ENCODE measurements around the gene CWC22.

Gene CWC22

GRCh38 chr2:180033993-180034894, 27.1 kb upstream of the CWC22 start:
- TF ChIP-seq POLR2AphosphoS5 (IDR thresholded peaks at IDR 0.05; ENCODE audit: low read depth, low read length) (no peak), SIN3A (IDR thresholded peaks at IDR 0.05; ENCODE audit: borderline replicate concordance, insufficient read depth, low read length) (no peak), FOXP2 (optimal IDR thresholded peaks at IDR 0.05; ENCODE audit: borderline replicate concordance, extremely low read depth, extremely low read length, insufficient read depth) (no peak), TAF1 (IDR thresholded peaks at IDR 0.05; ENCODE audit: borderline replicate concordance, insufficient read depth, low read length) (no peak), REST (IDR thresholded peaks at IDR 0.05; ENCODE audit: insufficient read depth in 1 of 2, low read depth in 2 of 2, low read length in 2 of 2) (no peak)

GRCh38 chr2:180029575-180029974, 22.5 kb upstream of the CWC22 start:
- no peak for TF ChIP-seq SIN3A (IDR thresholded peaks at IDR 0.05; ENCODE audit: borderline replicate concordance, insufficient read depth, low read length)
- TF ChIP-seq TAF1 (IDR thresholded peaks at IDR 0.05; ENCODE audit: borderline replicate concordance, insufficient read depth, low read length), result no peak
- no peak for TF ChIP-seq FOXP2 (optimal IDR thresholded peaks at IDR 0.05; ENCODE audit: borderline replicate concordance, extremely low read depth, extremely low read length, insufficient read depth)
- TF ChIP-seq REST (IDR thresholded peaks at IDR 0.05; ENCODE audit: insufficient read depth in 1 of 2, low read depth in 2 of 2, low read length in 2 of 2), result no peak
- no peak for TF ChIP-seq POLR2AphosphoS5 (IDR thresholded peaks at IDR 0.05; ENCODE audit: low read depth, low read length)

- TF ChIP-seq SIN3A (IDR thresholded peaks at IDR 0.05; ENCODE audit: borderline replicate concordance, insufficient read depth, low read length), result no peak
- TF ChIP-seq POLR2AphosphoS5 (IDR thresholded peaks at IDR 0.05; ENCODE audit: low read depth, low read length), result no peak
- TF ChIP-seq REST (IDR thresholded peaks at IDR 0.05; ENCODE audit: insufficient read depth in 1 of 2, low read depth in 2 of 2, low read length in 2 of 2), result no peak
- TF ChIP-seq FOXP2 (optimal IDR thresholded peaks at IDR 0.05; ENCODE audit: borderline replicate concordance, extremely low read depth, extremely low read length, insufficient read depth), result no peak
- TF ChIP-seq TAF1 (IDR thresholded peaks at IDR 0.05; ENCODE audit: borderline replicate concordance, insufficient read depth, low read length), result no peak
Observed at GRCh38 chr2:180021850-180022249, 14.8 kb upstream of the CWC22 start.

- TF ChIP-seq SIN3A (IDR thresholded peaks at IDR 0.05; ENCODE audit: borderline replicate concordance, insufficient read depth, low read length) (no peak), TAF1 (IDR thresholded peaks at IDR 0.05; ENCODE audit: borderline replicate concordance, insufficient read depth, low read length) (no peak), FOXP2 (optimal IDR thresholded peaks at IDR 0.05; ENCODE audit: borderline replicate concordance, extremely low read depth, extremely low read length, insufficient read depth) (no peak), POLR2AphosphoS5 (IDR thresholded peaks at IDR 0.05; ENCODE audit: low read depth, low read length) (no peak), REST (IDR thresholded peaks at IDR 0.05; ENCODE audit: insufficient read depth in 1 of 2, low read depth in 2 of 2, low read length in 2 of 2) (no peak)
Observed at GRCh38 chr2:180017784-180018183, 10.7 kb upstream of the CWC22 start.
